Stimulated activated naive CD4-positive, alpha-beta T cell treated with Interleukin-2 at 50 U/mL for 16 hours (primary cell): ENCODE results near the gene CTDSP2.
"Not testable (repeated sequence)": the region's sequence is repeated elsewhere in the genome, so short reads cannot be mapped to it uniquely, and the experiment has no call there.

Source experiments
- DNase-seq: peaks from one replicate; lab custom pipeline; 2025; lab: John Stamatoyannopoulos, UW

Gene CTDSP2

DNA sequence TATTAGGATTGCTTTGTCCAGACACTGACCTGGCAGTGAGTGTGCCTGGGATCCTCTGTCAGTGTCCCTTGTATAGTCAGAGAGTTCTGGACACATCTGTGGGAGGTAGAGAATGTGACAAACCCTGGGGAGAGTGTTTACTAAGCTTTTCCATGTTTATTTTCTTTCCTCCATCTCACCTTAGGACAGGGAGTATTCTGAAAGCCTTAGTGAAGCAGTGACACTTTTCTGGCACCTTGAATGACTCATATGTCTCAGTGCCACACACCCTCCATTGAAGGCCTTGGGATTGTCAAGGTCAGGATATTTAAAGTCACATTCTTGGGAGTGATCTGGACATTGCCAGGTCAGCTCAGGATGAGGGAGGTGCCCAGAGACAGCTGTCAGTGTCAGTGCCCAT, 34.9 kb upstream of the CTDSP2 start:
- DNase-seq: no peak

DNA sequence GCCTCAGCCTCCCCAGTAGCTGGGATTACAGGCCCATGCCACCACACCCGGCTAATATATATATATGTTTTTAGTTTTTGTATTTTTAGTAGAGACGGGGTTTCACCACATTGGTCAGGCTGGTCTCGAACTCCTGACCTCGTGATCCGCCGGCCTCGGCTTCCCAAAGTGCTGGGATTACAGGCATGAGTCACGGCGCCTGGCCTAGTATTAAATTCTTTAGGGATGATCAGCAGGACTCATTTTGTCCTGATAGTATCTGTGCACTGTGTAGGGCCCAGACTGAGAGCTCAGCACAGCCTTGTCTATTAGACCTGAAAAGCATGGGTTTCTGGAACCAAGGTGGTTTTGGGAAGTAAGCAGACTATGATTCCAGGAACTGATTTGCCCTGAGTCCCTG, 34.5 kb upstream of the CTDSP2 start:
- not testable (repeated sequence) for DNase-seq

DNA sequence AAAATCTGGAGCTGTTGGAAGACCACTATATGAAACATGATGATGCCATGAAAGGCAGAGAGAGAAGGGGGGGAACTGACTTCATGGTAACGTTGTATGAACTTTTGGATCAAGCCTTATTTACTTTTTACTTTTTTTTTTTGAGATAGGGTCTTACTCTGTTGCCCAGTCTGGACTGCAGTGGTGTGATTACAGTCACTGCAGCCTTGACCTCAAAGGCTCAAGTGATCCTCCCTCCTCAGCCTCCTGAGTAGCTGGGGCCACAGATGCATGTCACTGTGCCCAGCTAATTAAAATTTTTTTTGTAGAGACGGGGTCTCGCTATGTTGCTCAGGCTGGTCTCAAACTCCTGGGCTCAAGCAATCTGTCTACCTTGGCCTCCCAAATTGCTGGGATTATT, 31.3 kb upstream of the CTDSP2 start:
- no peak for DNase-seq

DNA sequence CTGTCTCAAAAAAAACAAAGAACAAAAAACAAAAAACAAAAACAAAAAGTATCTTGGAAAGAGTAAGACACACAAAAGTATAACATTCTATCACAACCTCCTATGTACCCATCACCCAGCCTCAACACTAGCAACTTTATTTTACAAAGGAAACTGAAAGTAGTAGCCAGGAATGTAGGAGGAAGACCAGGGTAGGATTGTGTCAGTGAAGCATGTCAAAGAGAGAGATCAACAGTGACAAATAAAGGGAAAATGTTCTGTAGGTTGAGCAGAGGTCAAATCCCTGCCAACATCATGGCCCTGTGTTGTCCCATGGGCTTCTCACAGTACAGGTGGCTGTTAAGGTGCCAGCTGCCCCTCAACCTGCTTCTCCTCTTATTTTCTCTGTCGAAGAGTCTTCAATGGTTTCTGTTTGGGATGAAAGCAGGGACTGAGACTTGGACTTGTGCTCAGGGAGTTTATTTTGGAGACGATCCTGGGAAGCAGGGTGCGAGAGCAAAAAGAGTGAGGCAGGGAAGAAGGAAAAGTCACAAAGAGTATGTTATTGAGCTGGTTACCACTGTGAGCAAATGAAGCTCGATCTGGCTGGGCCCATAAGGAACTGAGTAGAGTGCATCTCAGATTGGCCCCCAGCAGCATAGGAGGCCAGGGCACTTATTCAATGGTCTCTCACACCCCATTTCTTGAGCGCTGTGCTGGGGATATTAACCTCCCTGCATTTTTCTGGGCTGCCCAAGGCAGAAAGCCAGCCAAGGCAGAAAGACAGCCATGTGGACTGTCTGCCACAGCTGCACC, 29.4 kb upstream of the CTDSP2 start:
- DNase-seq: no peak

DNA sequence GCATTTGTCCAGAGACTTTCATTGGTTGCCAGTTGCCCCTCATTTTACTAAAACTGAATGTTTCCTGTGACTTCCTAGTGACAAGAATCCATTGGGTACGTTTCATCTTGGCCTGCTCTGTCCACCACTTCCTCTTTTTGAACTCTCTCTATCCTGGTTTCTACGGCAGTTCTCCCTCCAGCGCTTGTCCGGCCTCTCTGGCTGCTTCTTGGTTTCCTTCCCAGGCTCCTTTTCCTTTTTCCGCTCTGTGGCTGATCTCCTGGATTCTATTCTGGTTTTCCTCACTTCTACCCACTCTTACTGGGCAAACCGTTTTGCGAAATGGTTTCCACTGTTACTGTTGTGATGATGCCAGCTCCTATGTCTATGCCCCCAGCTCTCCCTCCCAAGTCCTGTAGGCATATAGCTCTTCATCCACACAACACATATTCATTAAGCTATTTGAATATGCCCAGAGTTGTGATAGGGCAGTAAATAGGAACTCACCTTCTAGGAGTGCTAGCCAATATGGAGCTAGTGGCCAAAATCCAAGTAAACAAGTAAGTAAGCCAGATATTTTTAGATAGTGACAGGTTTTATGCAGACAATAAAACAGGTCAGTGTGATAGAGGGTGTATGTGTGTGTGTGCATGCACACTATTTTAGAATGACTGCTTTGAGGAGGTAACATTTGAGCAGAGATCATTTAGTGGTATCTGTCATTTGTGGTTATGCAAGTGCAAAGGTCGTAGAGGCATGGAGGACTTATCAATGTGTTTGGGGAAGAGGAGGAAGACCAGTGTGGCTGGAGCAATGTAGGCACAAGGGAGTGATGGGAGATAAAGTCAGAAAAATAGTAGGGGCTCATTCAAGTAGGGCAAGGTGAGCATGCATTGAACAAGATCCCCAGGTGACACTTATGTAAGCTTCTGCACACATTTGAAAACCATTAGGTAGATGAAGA, 27.9 kb upstream of the CTDSP2 start:
- DNase-seq: no peak

DNA sequence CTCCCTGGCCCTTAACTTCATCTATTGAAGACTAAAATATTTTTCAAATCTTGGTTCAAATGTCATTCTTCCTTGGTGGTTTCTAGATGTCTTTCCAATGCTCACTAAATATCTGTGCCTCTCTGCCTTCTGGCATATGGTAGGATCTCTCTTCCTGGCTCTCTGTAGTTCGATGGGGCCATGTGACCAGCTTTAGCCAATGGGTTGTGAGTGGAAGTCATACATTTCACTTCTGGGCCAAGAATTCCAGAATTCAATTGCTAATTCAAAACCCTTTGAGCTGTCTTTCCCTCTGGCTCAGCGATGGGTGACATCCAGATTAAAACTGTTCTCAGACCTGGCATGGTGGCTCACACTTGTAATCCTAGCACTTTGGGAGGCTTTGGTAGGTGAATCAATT, 25.8 kb upstream of the CTDSP2 start:
- DNase-seq: no peak

DNA sequence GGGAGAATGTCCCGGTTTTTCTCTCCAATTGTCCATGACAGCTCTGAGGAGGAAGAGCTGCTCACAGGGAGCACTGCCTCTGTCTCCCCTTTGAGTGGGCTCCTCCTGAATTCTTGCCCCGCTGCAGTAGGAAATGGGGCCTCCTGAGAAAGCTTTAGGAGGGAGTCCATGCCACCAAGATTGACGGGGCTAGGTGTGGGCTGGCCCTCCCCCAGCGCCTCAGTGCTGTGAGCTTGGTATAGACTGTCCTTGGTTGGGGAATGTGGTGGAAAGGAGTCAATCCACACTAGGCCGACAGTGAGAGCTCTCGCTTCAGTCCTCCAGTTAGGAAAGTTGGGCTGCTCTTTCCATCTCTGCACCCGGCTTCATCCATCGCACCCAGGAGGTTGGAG, 23.4 kb upstream of the CTDSP2 start:
- DNase-seq: no peak

DNA sequence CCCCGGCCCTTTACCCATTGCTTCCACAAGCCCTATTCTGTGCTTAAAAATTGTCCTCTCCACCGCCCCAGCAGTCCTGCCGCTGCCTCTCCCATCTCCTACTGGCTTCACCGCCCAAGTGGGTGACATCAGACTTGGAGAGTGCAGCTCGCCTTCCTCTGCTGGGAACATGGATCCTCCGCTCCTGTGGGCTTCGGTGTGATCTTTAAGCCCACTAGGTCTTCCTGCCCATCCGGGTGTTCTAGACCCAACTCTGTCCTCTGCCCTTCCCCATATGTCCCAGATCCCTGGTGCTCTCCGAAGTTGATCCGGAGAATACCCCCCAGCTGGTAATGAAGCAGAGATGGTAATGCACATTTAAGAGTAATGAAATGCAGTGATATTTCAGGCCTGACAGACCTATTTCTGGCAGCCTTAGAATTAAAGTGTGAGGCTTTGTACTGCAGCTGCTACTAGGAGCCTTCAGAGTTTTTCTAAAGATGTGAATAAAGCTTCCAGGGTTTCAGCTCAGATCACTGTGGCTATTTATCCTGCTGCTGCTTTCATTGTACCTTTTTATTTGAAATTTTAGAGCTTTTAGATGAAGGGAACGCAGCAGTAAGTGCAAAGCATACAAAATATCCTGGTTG, 22.9 kb upstream of the CTDSP2 start:
- no peak for DNase-seq

DNA sequence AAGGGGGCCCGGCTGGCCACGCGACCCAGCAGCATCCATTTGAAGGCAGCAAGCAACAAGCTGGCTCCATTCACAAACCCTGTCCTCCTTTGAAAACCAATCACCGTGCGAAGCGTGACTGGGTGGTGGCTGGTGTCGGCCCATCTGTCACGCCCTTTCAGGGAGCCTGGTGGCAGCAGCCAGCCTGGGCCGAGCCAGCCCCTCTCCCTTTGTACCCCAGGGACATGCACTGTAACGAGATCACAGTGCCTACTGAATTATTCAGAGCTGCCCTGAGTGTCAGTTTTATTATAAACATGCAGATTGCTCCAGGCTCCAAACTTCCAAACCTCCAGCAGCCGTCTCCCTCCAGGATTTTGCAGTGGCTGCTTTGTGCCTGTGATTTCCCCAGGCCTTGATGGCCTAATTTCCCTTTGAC, 22.3 kb upstream of the CTDSP2 start:
- no peak for DNase-seq

DNA sequence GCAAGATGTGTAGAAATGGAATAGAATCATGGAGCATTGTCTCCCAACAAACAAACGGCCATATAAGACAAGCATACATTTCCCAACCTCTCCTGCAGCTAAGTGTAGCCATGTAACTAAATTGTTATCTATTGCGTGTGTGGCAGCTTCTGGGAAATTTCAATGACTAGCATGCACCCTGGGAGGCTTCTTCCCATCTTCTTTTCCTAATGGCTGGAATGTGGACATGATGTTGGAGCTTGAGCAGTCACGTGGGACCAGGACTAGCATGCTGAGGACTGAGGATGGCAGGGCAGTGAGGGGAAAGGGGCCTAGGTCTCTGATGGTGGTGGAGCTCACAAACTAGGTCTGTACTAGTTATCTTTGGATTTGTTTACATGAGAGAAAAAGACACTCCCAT, 21.7 kb upstream of the CTDSP2 start:
- DNase-seq: no peak

DNA sequence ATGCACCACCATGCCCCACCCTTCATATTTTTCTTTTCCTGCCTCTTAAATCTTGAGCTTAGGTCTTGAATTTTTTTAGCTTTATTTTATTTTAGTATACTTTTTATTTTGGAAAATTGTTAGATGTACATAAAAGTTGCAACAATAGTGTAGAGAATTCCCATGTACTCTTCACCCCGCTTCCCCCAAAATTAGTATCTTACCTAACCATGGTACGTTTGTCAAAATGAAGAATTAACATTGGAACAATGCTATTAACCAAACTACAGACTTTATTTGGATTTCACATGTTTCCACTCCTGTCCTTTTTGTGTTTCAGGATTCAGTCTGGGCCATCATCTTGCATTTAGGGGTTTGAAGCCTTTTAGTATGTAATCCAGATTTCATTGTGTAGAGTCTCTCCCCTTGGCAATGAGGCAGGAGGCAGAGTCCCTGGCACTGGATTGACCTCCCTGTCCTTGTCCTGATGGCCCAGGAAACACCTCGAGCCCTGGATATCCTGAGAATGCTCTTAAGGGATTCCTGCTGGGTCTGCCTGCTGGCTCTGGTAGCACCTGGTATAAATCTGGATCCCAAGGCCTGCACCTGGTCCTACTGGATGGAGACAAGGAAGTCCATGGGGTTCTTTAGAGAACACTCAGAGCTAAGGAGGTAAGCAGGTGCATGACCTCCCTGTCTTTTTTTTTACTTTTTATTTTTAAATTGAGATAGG, 19.9 kb upstream of the CTDSP2 start:
- DNase-seq: no peak

DNA sequence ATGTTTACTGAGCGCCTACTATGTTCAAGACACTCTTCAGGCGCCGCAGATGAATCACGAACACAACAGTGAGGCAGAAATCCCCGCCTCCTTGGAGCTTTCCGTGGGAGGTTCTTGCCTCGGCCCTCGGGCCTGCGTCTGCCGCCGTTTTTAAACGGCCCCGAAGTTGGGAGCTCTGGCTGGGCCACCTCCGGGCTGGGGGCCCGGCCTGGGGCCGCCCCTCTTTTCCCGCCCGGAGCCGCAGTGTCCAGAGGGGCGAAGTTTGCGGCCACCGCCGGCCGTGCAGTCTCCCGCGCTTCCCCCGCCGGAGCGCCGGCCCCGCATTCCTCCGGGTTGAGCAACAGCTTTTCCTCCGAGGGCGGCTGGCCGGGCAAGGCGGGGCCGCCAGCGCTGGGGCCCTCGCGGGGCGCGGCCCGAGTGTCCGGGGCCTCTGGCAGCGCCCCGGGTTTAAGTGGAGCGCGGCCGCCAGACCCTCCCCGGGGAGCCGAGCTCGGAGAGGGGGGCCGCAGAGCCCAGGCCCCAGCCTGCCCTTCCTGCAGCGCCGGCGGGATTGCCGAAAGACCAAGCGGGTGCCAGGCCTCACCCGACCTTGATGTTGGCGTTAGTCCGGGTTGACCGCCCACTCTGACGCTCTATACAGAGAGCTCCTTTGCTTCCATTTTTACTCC, 18.7 kb upstream of the CTDSP2 start:
- peak; percentile 69 for DNase-seq

DNA sequence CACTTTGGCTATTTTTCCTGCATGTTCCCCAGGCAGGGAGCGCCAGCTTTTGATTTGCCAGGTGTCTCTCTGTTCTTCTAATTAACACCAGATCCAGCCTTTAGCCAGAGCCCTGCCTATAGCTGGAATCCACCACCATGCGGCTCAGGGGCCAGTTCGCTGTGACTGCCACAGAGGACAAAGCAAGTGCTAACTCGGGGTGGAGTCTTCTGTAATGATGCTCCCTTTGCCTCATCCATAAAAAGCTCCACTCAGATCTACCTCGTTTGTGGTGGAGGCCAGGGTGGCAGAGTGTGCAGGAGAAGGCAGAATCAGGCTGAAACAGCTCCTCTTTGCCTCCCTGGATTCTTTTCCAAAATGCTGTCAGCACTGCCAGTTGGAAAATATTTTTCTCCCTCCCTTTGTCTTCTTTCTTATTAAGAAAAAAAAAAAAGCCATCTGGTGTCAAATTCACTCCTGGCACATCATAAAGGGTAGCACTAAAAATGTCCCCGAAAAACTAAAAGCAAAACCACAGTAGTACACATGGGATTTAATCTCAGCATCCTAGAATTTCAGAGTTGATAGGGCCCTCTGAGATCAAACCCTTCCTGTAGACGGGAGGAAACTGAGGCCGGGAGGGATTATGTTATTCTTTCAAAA, 18.0 kb upstream of the CTDSP2 start:
- DNase-seq: no peak

DNA sequence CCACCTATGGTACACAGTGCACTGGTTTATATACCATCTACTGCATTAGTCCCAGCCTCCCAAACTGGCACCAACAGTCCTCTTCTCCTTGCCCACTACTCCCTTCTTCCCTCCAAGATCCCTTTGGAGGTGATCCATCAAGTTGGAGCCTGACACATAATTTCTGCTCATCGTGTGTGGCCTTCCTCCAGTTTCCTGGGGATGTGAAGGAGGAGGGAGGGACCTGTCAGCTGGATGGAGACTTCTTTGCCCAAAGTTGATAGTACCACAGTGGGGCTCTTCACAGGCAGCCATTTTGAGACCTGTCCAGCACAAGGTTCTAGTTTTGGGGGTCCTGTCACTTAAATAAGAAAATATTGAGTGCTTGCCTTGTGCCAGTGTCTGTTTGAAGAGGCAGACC, 17.1 kb upstream of the CTDSP2 start:
- DNase-seq: no peak

DNA sequence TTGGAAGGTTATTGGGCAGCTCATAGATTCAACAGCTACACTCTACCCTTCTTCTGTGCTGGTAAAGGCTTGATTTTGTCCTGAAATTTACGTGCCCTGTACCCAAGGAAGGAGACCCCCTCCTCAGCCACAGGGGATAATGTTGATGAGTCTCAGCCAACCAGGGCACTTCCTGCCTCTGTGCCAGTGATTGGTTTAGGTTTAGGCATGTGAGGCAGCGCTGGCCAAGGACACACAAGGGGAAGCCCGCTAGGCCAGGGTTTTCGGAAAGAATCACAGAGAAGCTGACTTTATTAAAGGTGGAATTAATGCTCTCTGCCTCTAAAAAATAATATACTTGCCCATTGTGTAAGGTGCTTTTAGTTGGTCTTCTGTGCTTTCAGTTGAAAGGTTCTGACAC, 15.4 kb upstream of the CTDSP2 start:
- DNase-seq: no peak

DNA sequence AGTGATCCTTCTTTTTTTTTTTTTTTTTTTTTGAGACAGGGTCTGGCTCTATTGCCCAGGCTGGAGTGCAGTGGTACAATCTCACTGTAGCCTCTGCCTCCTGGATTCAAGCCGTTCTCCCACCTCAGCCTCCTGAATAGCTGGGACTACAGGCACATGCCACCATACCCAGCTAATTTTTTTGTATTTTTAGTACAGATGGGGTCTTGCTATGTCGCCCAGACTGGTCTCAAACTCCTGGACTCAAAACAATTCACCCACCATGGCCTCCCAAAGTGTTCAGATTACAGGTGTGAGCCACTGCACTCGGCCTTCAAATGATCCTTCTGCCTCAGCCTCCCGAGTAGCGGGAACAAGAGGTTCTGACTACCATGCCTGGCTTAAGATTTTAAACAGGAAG, 14.4 kb upstream of the CTDSP2 start:
- DNase-seq: not testable (repeated sequence)

DNA sequence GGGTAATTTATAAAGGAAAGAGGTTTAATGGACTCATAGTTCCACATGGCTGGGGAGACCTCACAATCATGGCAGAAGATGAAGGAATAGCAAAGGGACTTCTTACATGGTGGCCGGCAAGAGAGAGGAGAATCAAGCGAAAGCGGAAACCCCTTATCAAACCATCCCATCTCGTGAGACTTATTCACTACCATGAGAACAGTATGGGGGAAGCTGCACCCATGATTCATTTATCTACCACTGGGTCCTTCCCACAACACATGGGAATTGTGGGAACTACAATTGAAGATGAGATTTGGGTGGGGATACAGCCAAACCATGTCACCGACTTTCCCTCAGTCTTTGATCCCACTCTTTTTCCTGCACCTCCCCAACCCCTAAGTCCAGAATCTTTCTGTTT, 12.6 kb upstream of the CTDSP2 start:
- DNase-seq: no peak

DNA sequence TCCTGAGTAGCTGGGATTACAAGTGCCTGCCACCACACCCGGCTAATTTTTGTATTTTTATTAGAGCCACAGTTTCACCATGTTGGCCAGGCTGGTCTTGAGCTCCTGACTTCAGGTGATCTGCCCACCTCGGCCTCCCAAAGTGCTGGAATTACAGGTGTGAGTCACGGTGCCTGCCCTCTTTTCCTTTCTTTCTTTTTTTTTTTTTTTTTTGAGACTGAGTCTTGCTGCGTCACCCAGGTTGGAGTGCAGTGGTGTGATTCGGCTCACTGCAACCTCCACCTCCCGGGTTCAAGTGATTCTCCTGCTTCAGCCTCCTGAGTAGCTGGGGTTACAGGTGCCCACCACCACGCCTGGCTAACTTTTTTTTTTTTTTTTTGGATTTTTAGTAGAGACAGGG, 11.6 kb upstream of the CTDSP2 start:
- DNase-seq: not testable (repeated sequence)

DNA sequence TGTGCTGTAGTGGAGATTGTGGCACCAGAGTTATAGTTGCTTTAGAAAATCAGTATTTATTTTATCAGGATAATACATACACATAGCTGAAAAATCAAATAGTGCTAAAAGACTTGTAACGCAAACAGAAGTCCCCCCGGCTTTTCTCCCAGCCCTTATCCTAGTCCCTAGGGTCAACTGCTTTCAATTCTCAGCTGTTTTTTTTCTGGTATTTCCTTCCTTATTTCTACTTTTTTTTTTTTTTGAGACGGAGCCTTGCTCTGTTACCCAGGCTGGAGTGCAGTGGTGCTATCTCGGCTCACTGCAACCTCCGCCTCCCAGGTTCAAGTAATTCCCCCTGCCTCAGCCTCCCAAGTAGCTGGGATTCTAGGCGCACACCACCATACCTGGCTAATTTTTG, 8.4 kb upstream of the CTDSP2 start:
- no peak for DNase-seq

DNA sequence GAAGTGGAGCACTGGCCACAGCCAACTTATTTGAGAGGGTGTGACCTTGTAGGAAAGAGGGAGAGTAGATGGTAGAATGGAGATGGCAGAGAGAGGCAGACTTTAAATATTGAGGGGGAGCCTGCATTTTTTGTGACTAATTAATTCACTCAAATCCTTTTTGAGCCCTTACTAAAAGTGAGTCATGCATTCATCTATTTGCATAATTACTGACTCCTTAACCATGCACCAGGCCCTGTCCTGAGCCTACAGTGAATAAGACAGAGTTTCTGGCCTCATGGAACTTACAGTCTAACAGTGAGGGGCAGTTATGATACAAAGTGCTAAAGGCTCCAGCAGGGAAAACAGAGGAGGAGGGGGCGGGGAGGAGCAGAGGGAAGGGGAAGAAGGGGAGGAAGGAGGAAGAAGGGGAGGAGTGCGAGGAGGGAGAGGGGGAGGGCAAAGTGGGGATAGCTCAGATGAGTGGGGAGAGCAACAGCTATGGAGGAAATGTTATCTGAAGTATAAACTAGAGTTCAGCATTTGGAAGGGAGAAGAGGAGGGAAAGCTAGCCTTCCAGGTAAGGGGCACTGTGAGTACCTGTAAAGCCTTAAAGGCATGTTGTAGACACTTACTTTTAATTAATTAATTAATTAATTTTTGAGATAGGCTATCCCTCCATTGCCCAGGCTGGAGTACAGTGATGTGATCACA, 7.5 kb upstream of the CTDSP2 start:
- no peak for DNase-seq
